Right atrium auricular region (tissue), 2 donors: ENCODE results near the gene CHRDL2. TPM values are rescaled to one million over a fixed set of nuclear protein-coding genes. Genes with fewer than 3 reads are reported as not detected.
"Not testable (repeated sequence)": the region's sequence is repeated elsewhere in the genome, so short reads cannot be mapped to it uniquely, and the experiment has no call there.

Experiments
- DNase-seq: peaks from one replicate; pipeline ENCODE4 v3.0.0-alpha.2; 2019; ENCODE audit warnings: low spot score
- H3K27ac ChIP-seq, 2 donors: fragments of 200-600 bp; sonication (generic); 1 replicate in 1 of 2; 2 replicates in 1 of 2; pipeline ENCODE4 v1.5.1; 2016 to 2019
- H3K27me3 ChIP-seq, 2 donors: fragments of 200-600 bp; sonication (generic); one replicate each; pipeline versions ENCODE4 v1.5.1 to v1.6.0; 2017 to 2019
- H3K36me3 ChIP-seq: fragments of 200-600 bp; sonication (generic); one replicate; pipeline ENCODE4 v1.5.1; 2016
- H3K4me1 ChIP-seq, 2 donors: fragments of 200-600 bp; sonication (generic); one replicate each; pipeline versions ENCODE4 v1.5.1 to v1.6.0; 2017 to 2019
- H3K4me3 ChIP-seq, 2 donors: fragments of 200-600 bp; sonication (generic); 1 replicate in 1 of 2; 2 replicates in 1 of 2; pipeline ENCODE4 v1.5.1; 2017 to 2019; ENCODE audit warnings: mild to moderate bottlenecking in 1 of 2, moderate library complexity in 1 of 2
- H3K9me3 ChIP-seq, 2 donors: fragments of 200-600 bp; sonication (generic); one replicate each; pipeline ENCODE4 v1.5.1; 2019
- CTCF ChIP-seq, 2 donors: fragments of 200-600 bp; sonication (generic); IDR thresholded peaks; one replicate each; pipeline ENCODE4 v1.5.1; 2019; ENCODE audit warnings: antibody characterized with exemption in 2 of 2
- total RNA-seq, 2 donors: library from RNA; depleted of rRNA; stranded (reverse); fragments of >200 nt; gene quantifications; one replicate each; pipeline ENCODE4 v1.1.0, GENCODE V29; 2016

CHRDL2 gene
- total RNA-seq, 2 donors from 2014 or later: 2.0 to 4.2 TPM

- peaks cover 0 to 3% of the 10 kb centered on the region in 2 donors for H3K4me1 ChIP-seq
- no peaks in the 10 kb centered on the region for H3K36me3 ChIP-seq
- TF ChIP-seq CTCF (IDR thresholded peaks at IDR 0.05): no peak
- H3K4me3 ChIP-seq: no peak overlapping the region
- H3K27me3 ChIP-seq: no peaks in the 10 kb centered on the region
- no peak overlapping the region for H3K27ac ChIP-seq
- H3K9me3 ChIP-seq: no peaks in the 10 kb centered on the region
- DNase-seq: no peak
Observed at GRCh38 chr11:74776546-74776945, 45.3 kb upstream of the CHRDL2 start.

GRCh38 chr11:74775762-74776161, 44.5 kb upstream of the CHRDL2 start:
- H3K36me3 ChIP-seq: no peaks in the 10 kb centered on the region
- peaks cover 0 to 5% of the 10 kb centered on the region in 2 donors for H3K4me1 ChIP-seq

GRCh38 chr11:74773476-74773875, 42.2 kb upstream of the CHRDL2 start:
- no peak overlapping the region for H3K27ac ChIP-seq
- TF ChIP-seq CTCF (IDR thresholded peaks at IDR 0.05): no peak
- H3K27me3 ChIP-seq: no peaks in the 10 kb centered on the region
- no peaks in the 10 kb centered on the region for H3K9me3 ChIP-seq
- no peak for DNase-seq
- H3K4me3 ChIP-seq: no peak overlapping the region
- peaks cover 0 to 5% of the 10 kb centered on the region in 2 donors for H3K4me1 ChIP-seq
- H3K36me3 ChIP-seq: no peaks in the 10 kb centered on the region

More at GRCh38 chr11:74775762-74776161, 44.5 kb upstream of the CHRDL2 start:
- no peak for TF ChIP-seq CTCF (IDR thresholded peaks at IDR 0.05)
- no peak overlapping the region for H3K4me3 ChIP-seq
- no peaks in the 10 kb centered on the region for H3K9me3 ChIP-seq
- no peaks in the 10 kb centered on the region for H3K27me3 ChIP-seq
- no peak for DNase-seq
- H3K27ac ChIP-seq: no peak overlapping the region

GRCh38 chr11:74771139-74771538, 39.9 kb upstream of the CHRDL2 start:
- Histone ChIP-seq H3K27me3 (no peaks in the 10 kb centered on the region), H3K27ac (no peak overlapping the region)
- TF ChIP-seq CTCF (IDR thresholded peaks at IDR 0.05): no peak

GRCh38 chr11:74770456-74770855, 39.2 kb upstream of the CHRDL2 start:
- Histone ChIP-seq H3K36me3 (no peaks in the 10 kb centered on the region), H3K27ac (no peak overlapping the region), H3K9me3 (no peaks in the 10 kb centered on the region), H3K4me1 (peaks cover 0 to 5% of the 10 kb centered on the region in 2 donors), H3K4me3 (no peak overlapping the region), H3K27me3 (no peaks in the 10 kb centered on the region)
- TF ChIP-seq CTCF (IDR thresholded peaks at IDR 0.05): no peak
- DNase-seq: no peak

More at GRCh38 chr11:74771139-74771538, 39.9 kb upstream of the CHRDL2 start:
- no peak for DNase-seq
- no peaks in the 10 kb centered on the region for H3K9me3 ChIP-seq
- H3K4me3 ChIP-seq: no peak overlapping the region
- H3K4me1 ChIP-seq: peaks cover 0 to 5% of the 10 kb centered on the region in 2 donors
- no peaks in the 10 kb centered on the region for H3K36me3 ChIP-seq

GRCh38 chr11:74769055-74769707, 38.0 kb upstream of the CHRDL2 start:
- TF ChIP-seq CTCF (IDR thresholded peaks at IDR 0.05): no peak
- no peak overlapping the region for H3K4me3 ChIP-seq
- H3K36me3 ChIP-seq: no peaks in the 10 kb centered on the region
- no peak overlapping the region for H3K27ac ChIP-seq
- peaks cover 0 to 5% of the 10 kb centered on the region in 2 donors for H3K4me1 ChIP-seq
- DNase-seq: no peak
- no peaks in the 10 kb centered on the region for H3K27me3 ChIP-seq
- H3K9me3 ChIP-seq: no peaks in the 10 kb centered on the region

GRCh38 chr11:74768172-74768651, 37.0 kb upstream of the CHRDL2 start:
- H3K36me3 ChIP-seq, H3K4me1 ChIP-seq, DNase-seq, H3K4me3 ChIP-seq, H3K27me3 ChIP-seq, H3K27ac ChIP-seq, H3K9me3 ChIP-seq: not testable (repeated sequence)
